ENCODE data around the gene ADRA2B. TPM values are rescaled to one million over a fixed set of nuclear protein-coding genes. Genes with fewer than 3 reads are reported as not detected.
"Not testable (repeated sequence)": the region's sequence is repeated elsewhere in the genome, so short reads cannot be mapped to it uniquely, and the experiment has no call there.

ADRA2B gene
- polyA plus RNA-seq, 5 donors = 0.60 to 1.6 (median 1.2) TPM

DNA sequence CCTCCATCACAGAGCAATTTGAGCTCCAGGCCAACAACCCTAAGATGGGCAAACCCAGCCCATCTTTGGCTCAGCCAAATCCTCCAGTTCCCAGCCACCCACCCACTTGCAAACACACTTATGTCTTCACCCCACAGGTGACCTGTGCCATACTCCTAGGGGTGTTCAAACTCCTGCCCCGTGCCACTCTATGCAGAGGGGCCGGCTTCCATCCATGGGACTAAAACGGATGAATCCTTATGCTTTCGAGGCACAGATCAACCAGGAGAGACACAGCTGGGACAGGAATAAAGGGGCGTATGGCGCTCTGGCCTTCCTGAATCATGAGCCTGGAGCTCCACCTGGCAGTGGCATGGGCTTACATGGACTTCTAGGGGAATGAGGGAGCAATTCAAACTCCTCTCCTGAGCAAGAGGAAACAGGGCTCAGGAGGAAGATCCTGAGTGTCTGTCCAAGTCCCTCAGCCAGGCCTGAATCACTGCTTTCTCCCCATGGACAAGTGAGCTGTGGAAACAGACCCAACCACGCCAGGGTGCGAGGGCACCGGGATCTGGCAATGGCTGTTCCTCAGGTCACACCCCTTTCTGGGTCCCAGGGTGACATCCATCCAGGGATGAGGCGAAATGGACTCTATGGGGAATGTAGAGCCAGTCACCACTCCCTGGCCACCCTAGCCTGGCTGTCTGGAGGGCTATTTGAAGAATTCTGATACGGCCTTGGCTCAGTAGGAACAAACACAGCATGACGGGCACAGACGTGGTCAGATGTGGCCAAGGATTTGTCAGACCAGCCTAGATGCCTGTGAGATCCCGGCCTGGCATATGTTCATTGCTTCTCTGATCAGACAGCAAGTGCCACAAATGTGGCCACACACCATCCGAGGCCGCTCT lies 45.0 kb downstream of the ADRA2B start:
- DNase-seq = not testable (repeated sequence)

DNA sequence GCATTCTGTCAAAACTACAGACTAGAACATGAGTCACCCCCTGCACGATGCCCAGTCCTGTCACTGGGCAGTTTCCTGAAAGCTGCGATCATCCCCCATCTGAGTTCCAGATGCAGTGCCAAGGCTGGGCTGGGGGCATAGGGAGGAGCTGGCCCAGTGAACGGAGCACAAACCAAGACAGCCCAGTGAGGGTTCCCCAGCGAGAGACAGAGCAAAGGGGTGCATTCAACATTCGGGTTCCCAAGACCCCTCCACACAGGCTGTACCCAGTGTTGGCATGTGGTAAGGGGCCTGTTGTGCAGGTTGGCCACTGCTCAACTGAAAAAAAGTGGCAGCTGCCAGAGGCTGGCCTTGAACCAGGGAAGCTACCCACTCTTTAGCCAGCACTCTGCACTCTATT lies 46.0 kb downstream of the ADRA2B start:
- not testable (repeated sequence) for DNase-seq

DNA sequence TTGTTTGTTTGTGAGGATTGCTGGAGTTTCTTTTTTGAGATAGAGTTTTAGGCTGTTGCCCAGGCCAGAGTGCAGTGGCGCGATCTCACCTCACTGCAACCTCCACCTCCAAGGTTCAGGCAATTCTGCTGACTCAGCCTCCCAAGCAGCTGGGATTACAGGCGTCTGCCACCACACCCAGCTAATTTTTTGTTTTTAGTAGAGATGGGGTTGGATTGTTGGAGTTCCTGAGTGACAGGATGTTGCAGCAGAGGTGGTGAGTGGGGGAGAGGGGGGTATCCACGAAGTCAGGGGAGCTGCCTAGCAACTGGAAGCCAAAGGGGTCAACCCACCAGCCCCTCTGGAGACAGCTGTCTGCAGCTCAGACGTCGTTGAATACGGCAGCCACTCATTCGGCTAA lies 46.5 kb downstream of the ADRA2B start:
- DNase-seq = not testable (repeated sequence)

DNA sequence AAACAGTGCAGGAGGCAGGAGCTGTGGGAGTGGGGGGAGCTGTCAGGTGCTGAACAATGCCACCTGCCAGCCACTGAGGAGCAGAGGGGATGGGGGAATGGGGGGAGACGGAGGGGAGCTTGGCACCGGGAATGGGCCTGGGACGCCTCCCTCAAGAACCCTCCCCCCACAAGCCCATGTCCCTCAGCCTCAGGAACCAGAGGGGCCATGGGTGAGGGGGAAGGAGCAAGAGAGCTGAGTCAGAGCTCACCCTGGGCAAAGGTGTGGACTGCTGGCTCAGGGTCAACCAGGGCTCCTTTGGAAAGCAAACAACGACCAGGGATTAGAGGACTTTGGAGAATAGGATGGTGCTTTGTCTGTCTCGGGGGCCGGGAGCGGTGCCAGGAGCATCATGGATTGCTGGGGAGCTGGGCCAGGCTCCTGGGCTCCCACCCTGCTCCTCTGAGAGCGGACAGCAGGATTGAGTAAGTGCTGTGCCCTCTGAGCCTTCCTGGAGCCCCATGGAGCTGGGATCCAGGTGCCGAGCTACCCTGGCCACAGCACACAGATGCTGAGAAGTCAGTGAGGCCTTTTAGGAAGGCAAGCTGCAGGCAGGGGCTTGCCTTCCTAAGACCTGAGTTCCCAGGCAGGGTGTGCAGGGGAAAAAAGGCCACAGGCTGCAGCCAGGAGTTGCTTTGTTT lies 48.3 kb downstream of the ADRA2B start:
- not testable (repeated sequence) for DNase-seq

DNA sequence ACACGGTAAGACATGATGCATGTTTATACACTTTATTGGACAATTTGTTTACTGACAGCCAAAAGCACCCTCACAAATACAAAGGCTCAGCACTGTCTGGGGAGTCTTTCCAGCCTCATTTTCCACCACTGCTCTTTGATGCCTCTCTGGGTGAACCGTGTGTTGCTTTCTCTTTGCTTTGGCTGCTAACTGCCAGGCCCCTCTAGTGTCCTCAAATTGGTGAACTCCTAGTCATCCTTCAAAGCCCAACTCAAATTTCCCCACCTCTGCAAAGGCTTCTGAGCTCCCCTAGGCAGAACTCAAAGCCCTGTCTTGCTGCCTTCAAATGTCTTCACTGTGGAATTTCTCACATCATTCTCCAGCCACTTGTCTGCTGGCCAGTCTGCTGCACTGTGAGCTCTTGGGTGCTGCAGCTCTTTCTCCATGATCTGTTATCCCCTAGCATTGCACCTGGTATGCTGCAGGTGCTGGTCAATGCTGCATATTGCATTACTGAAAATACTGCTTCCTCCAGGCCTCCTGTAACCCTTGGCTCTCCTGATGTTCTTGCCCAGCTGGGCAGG lies 49.2 kb downstream of the ADRA2B start:
- not testable (repeated sequence) for DNase-seq

DNA sequence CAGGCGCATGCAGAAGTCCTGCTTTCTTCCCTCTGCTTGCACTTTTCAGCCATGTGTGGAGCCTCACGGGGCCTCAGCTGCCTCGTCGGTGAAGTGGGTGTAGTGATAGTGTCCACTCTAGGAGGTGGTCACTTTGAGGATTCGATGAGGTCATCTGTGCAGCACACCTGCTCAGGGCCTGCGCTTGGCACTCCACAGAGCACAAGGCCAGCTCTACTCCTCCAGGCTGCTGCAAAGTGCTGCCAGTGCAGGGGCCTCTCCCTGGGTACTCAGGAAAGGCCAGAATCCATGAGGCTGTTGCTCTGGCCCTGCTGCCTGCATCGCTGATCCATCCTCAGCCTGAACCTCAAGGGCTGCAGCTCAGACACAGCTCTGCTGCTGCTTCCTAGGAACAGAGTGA lies 49.9 kb downstream of the ADRA2B start:
- not testable (repeated sequence) for DNase-seq

DNA sequence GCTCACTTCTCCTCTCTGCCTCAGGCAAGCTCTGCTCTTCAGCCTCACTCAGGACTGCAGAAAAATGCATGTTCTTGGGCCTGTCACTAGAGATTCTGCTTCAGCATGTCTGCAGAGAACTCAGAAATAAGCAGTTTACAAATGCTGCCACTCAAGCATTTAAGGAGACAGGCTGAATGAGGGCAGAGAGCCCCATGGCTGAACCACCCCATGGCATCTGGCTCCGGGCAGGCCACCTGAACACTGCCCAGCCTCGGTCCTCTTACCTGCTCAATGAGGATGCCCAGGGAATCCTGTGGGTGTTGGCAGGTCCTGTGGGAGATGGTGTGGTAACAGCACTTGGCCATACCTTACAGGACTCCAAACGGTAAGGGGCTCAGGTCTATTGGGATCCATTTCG lies 50.4 kb downstream of the ADRA2B start:
- DNase-seq = not testable (repeated sequence)

DNA sequence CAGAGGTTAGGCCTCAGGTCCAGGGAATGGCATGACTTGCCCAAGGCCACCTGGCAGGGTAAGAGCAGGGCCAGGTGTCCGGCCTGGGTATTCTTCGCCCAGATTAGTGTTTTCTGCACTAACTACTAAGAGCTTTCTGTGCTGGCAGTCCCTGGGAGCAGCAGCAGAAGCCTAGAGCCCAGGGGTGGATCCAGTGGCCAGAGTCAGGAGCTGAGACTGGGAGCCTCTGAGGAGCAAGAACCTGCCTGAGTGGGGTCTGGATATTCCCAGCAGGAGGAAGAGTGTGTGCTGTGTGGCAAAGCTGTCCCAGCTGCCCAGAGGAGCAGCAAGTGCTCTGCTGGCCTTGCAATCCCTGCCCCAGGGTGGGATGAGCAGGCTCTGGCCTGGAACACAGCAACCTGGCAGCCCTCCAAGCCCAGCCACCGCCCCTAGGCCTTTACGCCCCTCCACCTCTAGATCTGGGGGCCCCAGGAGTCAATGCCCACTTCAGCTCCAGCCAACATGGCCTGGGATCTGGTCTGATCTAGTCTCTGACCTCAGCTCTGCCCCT lies 50.9 kb downstream of the ADRA2B start:
- no peak for DNase-seq

DNA sequence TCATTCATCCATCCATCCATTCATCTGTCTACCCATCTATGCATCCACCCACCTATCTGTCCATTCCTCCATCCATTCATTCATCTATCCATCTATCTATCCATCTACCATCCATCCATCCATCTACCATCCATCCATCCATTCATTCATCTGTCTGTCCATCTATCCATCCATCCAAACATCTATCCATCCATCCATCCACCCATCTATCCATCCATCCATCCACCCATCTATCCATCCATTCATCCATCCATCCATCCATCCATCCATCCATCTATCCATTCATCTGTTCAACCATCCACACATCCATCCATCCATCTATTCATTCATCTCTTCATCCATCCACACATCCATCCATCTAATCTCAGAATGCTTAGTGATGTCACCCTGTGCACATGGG lies 51.6 kb downstream of the ADRA2B start:
- not testable (repeated sequence) for DNase-seq

DNA sequence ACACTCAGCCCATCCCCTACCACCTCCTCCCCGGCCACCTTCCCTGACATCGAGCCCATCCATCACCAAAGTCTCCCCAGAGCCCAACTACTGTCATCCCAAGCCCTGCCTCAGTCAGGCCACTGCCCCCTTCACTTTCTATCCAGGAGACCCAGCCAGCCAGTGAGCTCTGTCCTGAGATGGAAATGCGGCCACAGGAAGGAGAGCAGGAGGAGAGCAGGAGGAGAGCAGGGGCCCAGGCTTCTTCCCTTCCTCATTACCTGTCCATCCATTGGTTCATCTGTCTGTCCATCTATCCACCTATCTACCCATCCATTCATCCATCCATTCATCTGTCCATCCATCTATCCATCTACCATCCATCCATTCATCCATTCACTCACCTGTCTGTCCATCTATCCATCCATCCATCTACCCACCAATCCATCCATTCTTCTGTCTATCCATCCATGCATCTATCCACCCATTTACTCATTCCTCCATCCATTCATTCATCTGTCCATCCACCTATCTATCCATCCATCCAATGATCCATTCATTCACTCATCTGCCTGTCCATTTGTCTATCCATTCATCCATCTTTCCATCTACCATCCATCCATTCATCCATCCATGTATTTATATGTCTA lies 52.2 kb downstream of the ADRA2B start:
- DNase-seq = not testable (repeated sequence)

DNA sequence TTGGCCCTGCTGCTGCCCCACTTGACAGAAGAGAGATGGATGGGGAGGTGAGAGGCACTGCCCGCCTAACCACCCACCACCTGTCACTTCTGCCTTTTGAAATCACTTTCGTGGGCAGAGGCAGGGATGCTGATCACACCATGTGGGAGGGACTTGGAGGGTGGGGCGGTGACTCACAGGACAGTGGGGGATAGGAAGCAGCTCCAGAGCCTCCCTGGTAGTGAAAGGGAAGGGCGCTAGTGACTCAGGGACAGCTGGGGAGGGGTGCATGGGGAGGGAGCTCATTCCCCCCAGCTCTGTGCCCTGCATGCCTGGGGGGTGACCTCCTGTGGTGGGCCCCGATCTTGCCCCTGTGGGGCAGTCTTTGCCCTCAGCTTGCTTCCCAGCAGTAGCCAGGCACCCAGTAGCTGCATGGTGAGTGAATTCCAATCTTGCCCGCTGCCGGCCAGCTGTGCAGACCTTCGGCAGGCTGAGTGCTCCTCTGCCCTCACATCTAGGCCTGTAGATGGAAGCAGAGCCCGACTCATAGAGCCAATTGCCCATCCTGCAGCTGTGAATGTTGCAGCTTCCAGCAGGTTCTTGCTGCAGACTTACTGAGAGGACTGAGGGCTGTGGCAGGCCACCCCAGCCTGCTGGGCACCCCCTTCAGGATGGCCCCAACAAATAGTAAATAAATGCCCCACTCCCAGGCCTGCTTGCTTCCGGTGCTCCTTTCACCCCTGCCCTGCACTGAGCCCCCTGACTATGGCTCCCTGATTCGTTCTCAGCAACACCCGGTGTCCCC lies 53.1 kb downstream of the ADRA2B start:
- DNase-seq = not testable (repeated sequence)

Other genes starting within 250 kb of the ADRA2B start
- 10 to 100 TPM in 4 of 5 donors, 1 to 10 TPM in 1; 6.9 to 50.7 (median 36.3) TPM for gene ANKRD36C, start 124.7 kb downstream of the ADRA2B start, polyA plus RNA-seq (ENCODE audit: insufficient read depth in 1 of 5, insufficient read length in 5 of 5, low replicate concordance in 1 of 5)
- 1 to 10 TPM; 1.2 to 6.0 (median 4.2) TPM for gene GPAT2, start 81.7 kb downstream of the ADRA2B start, polyA plus RNA-seq (ENCODE audit: insufficient read depth in 1 of 5, insufficient read length in 5 of 5, low replicate concordance in 1 of 5)
- under 1 TPM; 0.13 to 0.27 (median 0.18) TPM for gene ASTL, start 21.9 kb upstream of the ADRA2B start, polyA plus RNA-seq (ENCODE audit: insufficient read depth in 1 of 5, insufficient read length in 5 of 5, low replicate concordance in 1 of 5)
- gene DUSP2, start 28.9 kb upstream of the ADRA2B start, polyA plus RNA-seq (ENCODE audit: insufficient read depth in 1 of 5, insufficient read length in 5 of 5, low replicate concordance in 1 of 5) = 1 to 10 TPM in 4 of 5 donors, under 1 TPM in 1; 0.84 to 2.6 (median 1.2) TPM
- gene STARD7, start 92.3 kb upstream of the ADRA2B start, polyA plus RNA-seq (ENCODE audit: insufficient read depth in 1 of 5, insufficient read length in 5 of 5, low replicate concordance in 1 of 5) = 100 to 1,000 TPM in 3 of 5 donors, 10 to 100 TPM in 2; 94.3 to 117 (median 106) TPM
- gene TMEM127, start 149.4 kb upstream of the ADRA2B start, polyA plus RNA-seq (ENCODE audit: insufficient read depth in 1 of 5, insufficient read length in 5 of 5, low replicate concordance in 1 of 5) = 10 to 100 TPM; 29.7 to 36.8 (median 31.9) TPM
- 10 to 100 TPM; 57.2 to 66.6 (median 64.5) TPM for gene CIAO1, start 149.7 kb upstream of the ADRA2B start, polyA plus RNA-seq (ENCODE audit: insufficient read depth in 1 of 5, insufficient read length in 5 of 5, low replicate concordance in 1 of 5)
- 100 to 1,000 TPM; 169 to 208 (median 183) TPM for gene SNRNP200, start 189.0 kb upstream of the ADRA2B start, polyA plus RNA-seq (ENCODE audit: insufficient read depth in 1 of 5, insufficient read length in 5 of 5, low replicate concordance in 1 of 5)
- gene ITPRIPL1, start 208.7 kb upstream of the ADRA2B start, polyA plus RNA-seq (ENCODE audit: insufficient read depth in 1 of 5, insufficient read length in 5 of 5, low replicate concordance in 1 of 5) = 1 to 10 TPM; 4.3 to 5.5 (median 4.8) TPM
- gene NCAPH, start 219.2 kb upstream of the ADRA2B start, polyA plus RNA-seq (ENCODE audit: insufficient read depth in 1 of 5, insufficient read length in 5 of 5, low replicate concordance in 1 of 5) = 10 to 100 TPM; 12.3 to 30.8 (median 21.3) TPM

All from right lung (tissue), 5 donors.